Left lung (tissue), 10 donors: ENCODE results near the gene SGF29. TPM values are rescaled to one million over a fixed set of nuclear protein-coding genes. Genes with fewer than 3 reads are reported as not detected.

Experiments used
- ATAC-seq: fragments of 200-7000 bp; cut with Tn5 transposase; one replicate; pipeline ENCODE4 v1.9.1; 2020; ENCODE audit warnings: moderate library complexity
- DNase-seq, 4 donors: peaks; one replicate each; pipeline ENCODE4 v3.0.0-alpha.2; 2013 to 2020
- H3K27ac ChIP-seq, 2 donors: fragments of 200-600 bp; sonication (generic) in 1 of 2; one replicate each; pipeline versions ENCODE4 v1.5.0 to v1.8.0; 2020 to 2021
- H3K27me3 ChIP-seq, 2 donors: fragments of 200-600 bp; sonication (generic) in 1 of 2; one replicate each; pipeline versions ENCODE4 v1.5.0 to v1.8.0; 2020 to 2021
- H3K36me3 ChIP-seq, 2 donors: fragments of 200-600 bp; sonication (generic) in 1 of 2; one replicate each; pipeline versions ENCODE4 v1.5.0 to v1.8.0; 2020 to 2021
- H3K4me1 ChIP-seq, 2 donors: fragments of 200-600 bp; one replicate each; pipeline ENCODE4 v1.8.0; 2021
- H3K4me3 ChIP-seq, 2 donors: fragments of 200-600 bp; sonication (generic) in 1 of 2; one replicate each; pipeline versions ENCODE4 v1.5.0 to v1.8.0; 2020 to 2021; ENCODE audit warnings: mild to moderate bottlenecking in 1 of 2
- H3K9me3 ChIP-seq, 2 donors: fragments of 200-600 bp; sonication (generic) in 1 of 2; one replicate each; pipeline versions ENCODE4 v1.5.0 to v1.8.0; 2020 to 2021
- intact Hi-C, 2 donors: fragments of 100-400 bp; cut with DNase I; formaldehyde crosslinking; loops; one replicate each; pipeline versions ENCODE4 v1.11.2 to v1.14.2; 2022
- polyA plus RNA-seq, 6 donors: library from polyadenylated mRNA; unstranded; fragments of 120-200 nt; gene quantifications; one replicate each; pipeline ENCODE4 v1.2.1, GENCODE V29; 2013; ENCODE audit not compliant: insufficient read length in 6 of 6
- total RNA-seq, 2 donors: library from RNA; stranded (reverse); fragmentation: NEBNext Ultra II Directional; extraction: Animal tissue kit (Norgen Biotek cat#: 25700); gene quantifications; one replicate each; pipeline ENCODE4 v1.2.1, GENCODE V29; 2021
- TF ChIP-seq, protein P1 (sequence below), 2 donors: fragments of 200-600 bp; sonication (generic) in 1 of 2; IDR thresholded peaks; one replicate each; pipeline versions ENCODE4 v1.5.0 to v1.8.0; 2021; ENCODE audit warnings: antibody characterized with exemption in 2 of 2
- donor health status: DM: no; HTN: yes; CAD: no.
- donor health status: DM: no; HTN: no; CAD: no.

The SGF29 gene
- total and polyA plus RNA-seq, 8 donors = 12.1 to 29.8 (median 21.8) TPM

DNA sequence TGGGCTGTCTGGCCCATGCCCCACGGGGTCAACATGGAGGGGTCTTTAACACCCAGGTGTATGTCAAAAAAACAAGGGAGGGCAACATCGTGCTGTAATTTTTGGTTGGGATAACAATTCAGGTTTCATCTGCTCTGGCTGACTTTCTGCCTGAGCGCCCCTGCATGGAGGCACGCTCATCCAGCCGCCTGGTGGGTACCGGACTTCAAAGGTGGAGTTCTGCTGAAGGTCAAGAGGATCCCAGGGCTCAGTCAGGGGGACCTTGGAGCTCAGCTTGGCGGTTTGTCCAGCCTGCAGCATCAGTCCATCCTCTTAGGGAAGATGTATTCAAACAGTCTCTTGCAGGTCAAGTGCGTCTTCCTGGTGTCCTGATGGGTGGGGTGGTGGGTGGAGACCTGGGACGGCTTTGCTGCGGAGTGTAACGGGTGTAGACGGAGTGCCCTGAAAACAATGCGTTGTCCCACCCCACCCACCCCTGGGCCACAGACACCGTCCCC lies 5.4 kb upstream of the SGF29 start:
- intact Hi-C loops = no loop called here
- no peak for DNase-seq
- TF ChIP-seq, protein P1, sequence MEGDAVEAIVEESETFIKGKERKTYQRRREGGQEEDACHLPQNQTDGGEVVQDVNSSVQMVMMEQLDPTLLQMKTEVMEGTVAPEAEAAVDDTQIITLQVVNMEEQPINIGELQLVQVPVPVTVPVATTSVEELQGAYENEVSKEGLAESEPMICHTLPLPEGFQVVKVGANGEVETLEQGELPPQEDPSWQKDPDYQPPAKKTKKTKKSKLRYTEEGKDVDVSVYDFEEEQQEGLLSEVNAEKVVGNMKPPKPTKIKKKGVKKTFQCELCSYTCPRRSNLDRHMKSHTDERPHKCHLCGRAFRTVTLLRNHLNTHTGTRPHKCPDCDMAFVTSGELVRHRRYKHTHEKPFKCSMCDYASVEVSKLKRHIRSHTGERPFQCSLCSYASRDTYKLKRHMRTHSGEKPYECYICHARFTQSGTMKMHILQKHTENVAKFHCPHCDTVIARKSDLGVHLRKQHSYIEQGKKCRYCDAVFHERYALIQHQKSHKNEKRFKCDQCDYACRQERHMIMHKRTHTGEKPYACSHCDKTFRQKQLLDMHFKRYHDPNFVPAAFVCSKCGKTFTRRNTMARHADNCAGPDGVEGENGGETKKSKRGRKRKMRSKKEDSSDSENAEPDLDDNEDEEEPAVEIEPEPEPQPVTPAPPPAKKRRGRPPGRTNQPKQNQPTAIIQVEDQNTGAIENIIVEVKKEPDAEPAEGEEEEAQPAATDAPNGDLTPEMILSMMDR (IDR thresholded peaks at IDR 0.05) = no peak

DNA sequence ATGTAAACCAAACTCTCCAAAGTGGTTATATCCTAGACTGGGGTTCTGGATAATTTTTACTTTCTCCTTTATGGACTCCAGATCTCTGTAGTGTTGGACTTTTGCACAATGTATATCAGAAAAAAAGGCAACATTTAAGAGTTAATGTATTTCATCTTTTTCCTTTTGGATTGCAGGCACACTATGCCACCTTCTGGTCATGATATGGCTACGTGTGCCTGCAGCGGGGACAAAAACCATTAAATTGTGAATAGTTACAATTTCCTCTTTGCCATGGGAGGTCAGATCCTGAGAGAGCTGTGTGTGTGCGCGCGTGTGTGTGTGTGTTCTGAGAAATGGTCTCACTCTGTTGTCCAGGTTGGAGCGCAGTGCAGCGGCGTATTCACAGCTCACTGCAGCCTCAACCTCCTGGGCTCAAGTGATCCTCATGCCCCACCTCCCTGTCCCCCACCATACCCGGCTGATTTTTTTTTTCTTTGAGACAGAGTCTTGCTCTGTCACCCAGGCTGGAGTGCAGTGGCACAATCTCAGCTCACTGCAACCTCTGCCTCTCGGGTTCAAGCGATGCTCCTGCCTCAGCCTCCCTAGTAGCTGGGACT lies 4.3 kb upstream of the SGF29 start:
- Histone ChIP-seq H3K9me3 (no peaks in the 10 kb centered on the region), H3K36me3 (no peaks in the 10 kb centered on the region), H3K4me1 (peaks cover 4 to 17% of the 10 kb centered on the region in 2 donors), H3K4me3 (no peak overlapping the region), H3K27ac (no peak overlapping the region), H3K27me3 (no peaks in the 10 kb centered on the region)
- intact Hi-C loops = no loop called here
- peak; percentile 21 for ATAC-seq
- DNase-seq = peak in 1 of 4 donors; percentile 36
- TF ChIP-seq, protein P1 (IDR thresholded peaks at IDR 0.05) = peak; percentile 23 to 44

More for the DNA sequence above, 5.4 kb upstream of the SGF29 start:
- peaks cover 2 to 11% of the 10 kb centered on the region in 2 donors for H3K4me1 ChIP-seq
- no peak for ATAC-seq
- H3K9me3 ChIP-seq = no peaks in the 10 kb centered on the region
- H3K36me3 ChIP-seq = no peaks in the 10 kb centered on the region
- no peak overlapping the region for H3K27ac ChIP-seq
- no peak overlapping the region for H3K4me3 ChIP-seq
- no peaks in the 10 kb centered on the region for H3K27me3 ChIP-seq

DNA sequence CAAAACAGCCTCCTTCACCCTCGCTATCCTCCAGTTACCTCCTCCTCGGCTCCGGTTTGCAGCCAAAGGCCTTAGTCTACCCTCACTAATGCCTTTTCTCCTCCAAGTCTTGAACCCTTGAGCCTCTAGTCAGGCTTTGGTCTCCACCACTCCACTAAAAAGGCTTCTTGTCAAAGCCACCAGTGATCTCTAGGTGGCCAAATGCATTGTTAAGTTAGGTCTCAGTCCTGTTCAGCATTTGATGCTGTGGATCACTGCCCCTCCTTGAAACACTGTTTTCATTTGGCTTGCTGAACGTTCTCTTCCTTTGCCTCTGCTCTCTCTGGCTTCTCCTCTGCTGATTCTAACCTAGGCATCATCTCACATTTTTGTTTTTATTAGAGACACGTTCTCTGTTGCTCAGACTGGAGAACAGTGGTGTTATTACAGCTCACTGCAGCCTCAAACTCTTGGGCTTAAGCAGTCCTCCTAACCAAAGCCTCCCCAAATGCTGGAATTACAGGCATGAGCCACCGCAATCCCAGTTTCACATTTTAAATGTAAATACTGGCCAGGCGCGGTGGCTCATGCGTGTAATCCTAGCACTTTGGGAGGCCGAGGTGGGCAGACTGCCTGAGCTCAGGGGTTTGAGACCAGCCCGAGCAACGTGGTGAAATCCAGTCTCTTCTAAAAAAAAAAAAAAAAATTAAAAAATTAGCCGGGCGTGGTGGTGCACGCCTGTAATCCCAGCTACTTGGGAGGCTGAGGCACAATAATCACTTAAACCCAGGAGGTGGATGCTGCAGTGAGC lies 1.1 kb downstream of the SGF29 start:
- intact Hi-C loops = no loop called here
- Histone ChIP-seq H3K4me1 (peaks cover 8 to 33% of the 10 kb centered on the region in 2 donors), H3K27me3 (no peaks in the 10 kb centered on the region), H3K27ac (peak overlapping the region; percentile 97), H3K4me3 (peak overlapping the region; percentile 42 to 59), H3K36me3 (peaks cover 0 to 15% of the 10 kb centered on the region in 2 donors), H3K9me3 (no peaks in the 10 kb centered on the region)
- DNase-seq (no peak), ATAC-seq (no peak)
- TF ChIP-seq, protein P1 (IDR thresholded peaks at IDR 0.05) = no peak

DNA sequence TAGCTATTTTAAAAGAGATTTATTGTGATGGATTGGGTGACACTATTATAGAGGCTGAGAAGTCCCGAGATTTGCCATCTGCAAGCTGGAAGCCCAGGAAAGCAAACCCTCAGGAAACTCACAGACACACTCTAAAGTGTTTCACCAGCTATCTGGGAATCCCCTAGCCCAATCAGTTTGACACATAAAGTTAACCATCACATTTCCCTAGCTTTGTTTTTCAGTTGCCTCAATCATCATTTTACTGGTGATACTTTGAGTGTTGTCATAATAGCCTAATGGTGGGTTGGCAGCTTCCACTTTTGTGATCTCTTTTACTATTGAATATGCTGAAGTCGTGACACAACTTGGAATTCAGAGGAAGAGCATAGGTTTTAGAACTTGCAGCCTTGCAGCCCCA lies 1.8 kb downstream of the SGF29 start:
- ATAC-seq (no peak), DNase-seq (no peak)
- H3K4me3 ChIP-seq = no peak overlapping the region
- intact Hi-C loops = no loop called here
- H3K27me3 ChIP-seq = no peaks in the 10 kb centered on the region
- H3K36me3 ChIP-seq = peaks cover 0 to 15% of the 10 kb centered on the region in 2 donors
- TF ChIP-seq, protein P1 (IDR thresholded peaks at IDR 0.05) = no peak
- H3K27ac ChIP-seq = no peak overlapping the region
- peaks cover 8 to 33% of the 10 kb centered on the region in 2 donors for H3K4me1 ChIP-seq
- no peaks in the 10 kb centered on the region for H3K9me3 ChIP-seq

DNA sequence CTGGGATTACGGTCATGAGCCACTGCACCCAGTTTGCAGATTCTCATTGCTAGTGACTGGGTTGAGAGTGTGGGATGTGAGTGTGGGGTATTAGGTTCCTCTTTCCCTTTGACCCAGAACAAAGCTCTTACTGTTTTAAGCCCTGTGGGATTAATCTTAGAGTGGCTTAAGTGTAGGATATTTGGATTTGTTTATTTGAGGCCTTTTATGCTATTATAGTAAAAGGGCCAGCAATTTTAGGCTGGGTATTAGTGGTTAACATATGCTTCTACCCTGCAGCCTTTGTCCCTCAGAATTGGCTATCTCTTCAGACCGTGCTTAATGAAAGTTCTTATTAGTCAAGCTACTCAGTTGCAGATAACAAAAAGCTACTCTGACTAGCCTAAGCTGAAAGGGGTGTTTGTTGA lies 3.2 kb downstream of the SGF29 start:
- Histone ChIP-seq H3K27me3 (no peaks in the 10 kb centered on the region), H3K4me1 (peaks cover 10 to 43% of the 10 kb centered on the region in 2 donors), H3K9me3 (no peaks in the 10 kb centered on the region), H3K4me3 (no peak overlapping the region), H3K27ac (no peak overlapping the region), H3K36me3 (peaks cover 0 to 15% of the 10 kb centered on the region in 2 donors)
- no peak for ATAC-seq
- DNase-seq = no peak
- TF ChIP-seq, protein P1 (IDR thresholded peaks at IDR 0.05) = no peak
- intact Hi-C loops = no loop called here
